Fibroblast of mammary gland (primary cell): ENCODE measurements around the gene PLXNB2.

ENCODE experiments used
- DNase-seq: peaks from one replicate; pipeline ENCODE4 v3.0.0-alpha.2; 2010; ENCODE audit warnings: low read depth
- H3K4me3 ChIP-seq: 2 replicates; pipeline ENCODE4 v1.5.1; 2011; ENCODE audit warnings: low read depth, mild to moderate bottlenecking, low read length, moderate library complexity; ENCODE audit not compliant: control insufficient read depth
- TF ChIP-seq, protein P1 (sequence below): conservative IDR thresholded peaks from 2 replicates; pipeline ENCODE4 v1.5.1; 2011; ENCODE audit warnings: low read depth, low read length, inconsistent platforms; ENCODE audit not compliant: control insufficient read depth, insufficient read depth

Gene PLXNB2

DNA sequence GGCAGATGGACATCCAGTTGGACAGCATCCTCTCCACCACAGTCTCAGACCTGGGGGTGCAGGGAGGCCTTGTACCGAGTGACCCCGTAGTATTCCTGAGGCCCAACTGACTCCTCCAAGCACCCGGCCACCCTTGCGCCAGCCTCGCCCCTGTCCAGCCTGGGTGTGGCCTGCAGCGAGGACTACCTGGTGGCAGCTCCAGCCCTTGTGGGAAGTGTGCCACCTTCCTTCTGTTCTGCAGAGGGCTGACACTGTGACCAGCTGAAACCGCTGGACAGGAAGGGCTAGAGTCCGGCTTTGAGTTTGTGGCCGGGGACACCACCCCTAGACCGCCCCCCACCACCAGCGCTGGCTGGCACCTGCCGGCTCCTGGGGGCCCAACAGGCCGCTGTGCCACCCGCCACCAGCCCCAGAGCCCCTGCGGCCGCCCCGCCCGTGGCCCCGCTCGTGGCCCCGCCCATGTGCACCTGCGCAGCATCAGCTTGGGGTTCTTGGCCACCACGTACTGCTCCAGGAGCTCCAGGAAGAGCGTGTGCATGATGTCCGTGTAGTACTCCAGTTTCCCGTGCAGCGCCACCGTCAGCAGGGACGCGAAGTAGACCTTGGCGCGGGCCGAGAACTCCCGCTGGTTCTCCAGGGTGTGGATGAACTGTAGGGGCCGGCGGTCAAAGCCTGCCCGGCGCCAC, 27.3 kb downstream of the PLXNB2 start:
- no peak for DNase-seq
- no peak overlapping the region for H3K4me3 ChIP-seq
- TF ChIP-seq, protein P1, sequence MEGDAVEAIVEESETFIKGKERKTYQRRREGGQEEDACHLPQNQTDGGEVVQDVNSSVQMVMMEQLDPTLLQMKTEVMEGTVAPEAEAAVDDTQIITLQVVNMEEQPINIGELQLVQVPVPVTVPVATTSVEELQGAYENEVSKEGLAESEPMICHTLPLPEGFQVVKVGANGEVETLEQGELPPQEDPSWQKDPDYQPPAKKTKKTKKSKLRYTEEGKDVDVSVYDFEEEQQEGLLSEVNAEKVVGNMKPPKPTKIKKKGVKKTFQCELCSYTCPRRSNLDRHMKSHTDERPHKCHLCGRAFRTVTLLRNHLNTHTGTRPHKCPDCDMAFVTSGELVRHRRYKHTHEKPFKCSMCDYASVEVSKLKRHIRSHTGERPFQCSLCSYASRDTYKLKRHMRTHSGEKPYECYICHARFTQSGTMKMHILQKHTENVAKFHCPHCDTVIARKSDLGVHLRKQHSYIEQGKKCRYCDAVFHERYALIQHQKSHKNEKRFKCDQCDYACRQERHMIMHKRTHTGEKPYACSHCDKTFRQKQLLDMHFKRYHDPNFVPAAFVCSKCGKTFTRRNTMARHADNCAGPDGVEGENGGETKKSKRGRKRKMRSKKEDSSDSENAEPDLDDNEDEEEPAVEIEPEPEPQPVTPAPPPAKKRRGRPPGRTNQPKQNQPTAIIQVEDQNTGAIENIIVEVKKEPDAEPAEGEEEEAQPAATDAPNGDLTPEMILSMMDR: no peak

DNA sequence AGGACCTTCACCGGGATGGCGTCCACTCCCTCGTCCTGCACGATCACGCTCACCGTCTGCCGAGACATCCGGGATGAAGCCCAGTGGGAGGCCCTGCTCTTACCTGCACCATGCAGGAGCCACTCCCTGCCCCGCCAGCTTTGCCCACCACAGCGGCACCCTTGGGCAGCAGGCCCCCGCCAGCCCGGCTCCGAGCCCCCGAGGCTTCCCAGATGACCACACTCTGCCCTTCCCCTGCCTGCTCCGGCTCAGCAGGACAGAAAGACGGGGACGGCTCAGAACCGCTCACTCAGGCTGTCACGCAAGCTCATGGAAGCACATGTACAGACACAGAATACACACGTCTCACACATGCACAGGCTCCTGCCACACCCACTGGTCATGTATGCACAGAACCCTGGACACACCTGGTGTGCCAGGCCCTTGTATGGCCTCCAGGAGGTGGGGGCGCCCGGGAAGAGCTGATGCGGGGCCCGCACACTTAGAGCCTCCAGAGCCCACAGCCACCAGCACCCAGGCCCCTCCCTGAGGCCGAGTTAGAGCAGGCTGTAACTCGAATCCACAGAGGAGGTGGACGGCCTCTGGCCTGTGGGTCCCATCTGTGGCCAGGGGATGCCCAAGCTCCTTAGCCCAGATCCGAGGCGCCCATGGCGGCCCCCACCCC, 28.4 kb downstream of the PLXNB2 start:
- H3K4me3 ChIP-seq: no peak overlapping the region
- TF ChIP-seq, protein P1: no peak
- no peak for DNase-seq

DNA sequence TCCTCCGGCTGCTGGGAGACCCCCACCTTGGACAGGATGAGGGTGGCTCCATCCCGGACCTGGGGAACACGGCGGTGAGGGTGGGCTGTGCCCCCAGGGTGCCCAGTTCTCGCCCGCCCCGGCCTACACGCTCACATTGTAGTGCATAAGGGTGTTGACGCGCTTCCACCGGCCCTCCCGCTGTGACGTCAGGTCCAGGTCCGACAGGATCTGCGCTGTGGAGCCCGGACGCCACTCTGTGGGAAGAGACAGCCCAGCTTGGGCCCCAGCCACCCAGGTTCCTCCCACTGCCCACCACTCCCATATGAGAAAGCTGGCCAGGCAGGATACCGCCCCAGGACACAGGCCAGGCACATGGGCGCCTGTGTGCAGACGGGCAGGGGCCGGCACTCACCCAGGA, 29.0 kb downstream of the PLXNB2 start:
- DNase-seq: no peak
- no peak overlapping the region for H3K4me3 ChIP-seq
- TF ChIP-seq, protein P1: no peak

DNA sequence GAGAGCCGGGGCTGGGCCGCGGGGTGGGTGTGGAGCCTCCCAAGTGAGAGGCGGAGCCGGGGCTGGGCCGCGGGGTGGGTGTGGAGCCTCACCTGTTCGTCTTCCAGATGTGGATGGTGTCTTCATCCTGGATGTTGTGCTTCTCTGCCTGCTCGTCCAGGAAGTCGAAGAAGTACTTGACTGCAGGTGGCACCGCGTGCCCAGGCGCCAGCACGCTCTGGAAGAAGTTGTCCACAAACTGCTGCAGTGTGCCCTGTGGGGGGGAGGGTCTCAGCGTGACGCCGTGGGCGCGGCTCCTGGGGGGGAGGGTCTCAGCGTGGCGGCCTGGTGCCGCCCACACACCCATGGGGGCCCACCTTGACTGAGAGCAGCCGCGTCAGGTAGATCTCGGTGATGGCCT, 29.7 kb downstream of the PLXNB2 start:
- no peak for DNase-seq
- TF ChIP-seq, protein P1: no peak
- no peak overlapping the region for H3K4me3 ChIP-seq

DNA sequence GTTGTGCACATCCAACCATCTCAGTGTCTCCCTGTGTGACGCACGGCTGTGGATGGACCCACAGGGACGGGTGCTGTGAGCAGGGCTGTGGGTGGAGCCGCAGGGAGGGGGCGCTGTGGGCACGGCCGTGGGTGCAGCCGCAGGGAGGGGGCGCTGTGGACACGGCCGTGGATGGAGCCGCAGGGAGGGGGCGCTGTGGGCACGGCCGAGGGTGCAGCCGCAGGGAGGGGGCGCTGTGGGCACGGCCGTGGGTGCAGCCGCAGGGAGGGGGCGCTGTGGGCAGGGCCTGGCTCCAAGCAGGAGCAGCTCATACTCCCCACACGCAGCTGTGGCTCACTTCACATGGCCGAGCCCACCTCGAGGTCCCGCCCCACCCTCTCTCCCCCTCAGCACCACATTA, 31.3 kb downstream of the PLXNB2 start:
- TF ChIP-seq, protein P1: no peak
- DNase-seq: peak; percentile 60
- no peak overlapping the region for H3K4me3 ChIP-seq

DNA sequence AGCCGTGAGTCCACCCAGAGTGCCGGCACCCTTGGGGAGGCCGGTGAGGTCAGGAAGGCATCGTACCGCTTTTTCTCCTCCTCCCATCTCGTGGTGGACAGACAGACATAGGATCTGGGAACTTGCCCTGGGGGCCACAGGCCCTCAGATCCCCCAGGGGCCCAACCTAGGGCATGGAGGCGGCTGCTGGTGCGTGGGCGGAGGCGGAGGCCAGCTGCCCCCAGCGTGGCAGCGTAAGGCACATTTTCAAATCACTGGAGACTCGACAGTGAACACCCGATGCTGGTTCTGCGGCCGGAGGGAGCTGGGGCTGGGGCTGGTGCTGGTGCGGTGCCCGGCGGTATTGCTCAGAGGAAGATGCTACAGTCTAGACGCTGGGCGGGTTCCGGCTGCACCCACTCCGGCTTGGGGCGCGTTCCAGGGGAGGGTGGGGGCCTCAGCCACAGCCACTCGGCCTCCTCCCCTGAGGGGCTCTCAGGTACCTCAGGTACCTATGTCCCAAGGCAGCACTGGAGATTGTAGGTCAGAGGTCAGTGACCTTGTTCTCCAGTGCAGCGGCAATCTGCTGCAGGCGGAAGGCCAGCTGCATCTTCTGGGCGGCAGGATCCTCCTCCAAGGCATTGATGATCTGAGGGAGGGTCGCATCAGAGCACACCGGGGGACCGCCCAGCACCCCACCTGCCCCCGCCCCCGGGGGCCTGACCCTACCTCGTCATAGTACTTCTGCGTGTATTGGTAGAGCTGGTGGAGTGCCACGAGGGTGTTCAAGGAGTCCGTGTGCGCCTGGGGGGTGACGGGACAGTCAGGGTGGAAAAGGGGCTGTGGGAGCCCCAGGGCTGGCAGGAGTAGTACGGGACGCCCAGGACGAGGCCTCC, 32.0 kb downstream of the PLXNB2 start:
- H3K4me3 ChIP-seq: no peak overlapping the region
- TF ChIP-seq, protein P1: no peak
- DNase-seq: no peak
